ENCODE results near the gene KRTAP10-1. TPM values are rescaled to one million over a fixed set of nuclear protein-coding genes. Genes with fewer than 3 reads are reported as not detected.

Gene KRTAP10-1
- total RNA-seq, 4 donors from 2014 or later, result 0.83 to 8.5 (median 2.6) TPM; not detected in 1

DNA sequence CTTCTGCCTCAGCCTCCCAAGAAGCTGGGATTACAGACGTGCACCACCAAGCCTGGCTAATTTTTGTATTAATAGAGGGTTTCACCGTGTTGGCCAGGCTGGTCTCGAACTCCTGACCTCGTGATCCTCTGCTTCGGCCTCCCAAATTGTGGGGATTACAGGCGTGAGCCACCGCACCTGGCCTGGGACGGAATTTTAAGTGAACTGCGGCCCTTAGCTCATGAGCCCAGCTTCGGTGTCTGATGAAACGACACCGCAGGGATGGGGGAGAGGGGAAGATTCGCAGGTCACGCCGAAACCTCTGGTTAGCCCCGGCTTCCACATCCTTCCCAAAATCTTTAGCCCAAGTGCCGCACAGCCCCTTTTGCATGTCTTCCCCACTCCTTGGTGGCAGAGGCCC lies 45.6 kb downstream of the KRTAP10-1 start:
- WGBS, result 96% methylated on average over 17 of the region's 17 CpGs
- no peak for TF ChIP-seq POLR2A (IDR thresholded peaks at IDR 0.05)
- TF ChIP-seq, protein P1, sequence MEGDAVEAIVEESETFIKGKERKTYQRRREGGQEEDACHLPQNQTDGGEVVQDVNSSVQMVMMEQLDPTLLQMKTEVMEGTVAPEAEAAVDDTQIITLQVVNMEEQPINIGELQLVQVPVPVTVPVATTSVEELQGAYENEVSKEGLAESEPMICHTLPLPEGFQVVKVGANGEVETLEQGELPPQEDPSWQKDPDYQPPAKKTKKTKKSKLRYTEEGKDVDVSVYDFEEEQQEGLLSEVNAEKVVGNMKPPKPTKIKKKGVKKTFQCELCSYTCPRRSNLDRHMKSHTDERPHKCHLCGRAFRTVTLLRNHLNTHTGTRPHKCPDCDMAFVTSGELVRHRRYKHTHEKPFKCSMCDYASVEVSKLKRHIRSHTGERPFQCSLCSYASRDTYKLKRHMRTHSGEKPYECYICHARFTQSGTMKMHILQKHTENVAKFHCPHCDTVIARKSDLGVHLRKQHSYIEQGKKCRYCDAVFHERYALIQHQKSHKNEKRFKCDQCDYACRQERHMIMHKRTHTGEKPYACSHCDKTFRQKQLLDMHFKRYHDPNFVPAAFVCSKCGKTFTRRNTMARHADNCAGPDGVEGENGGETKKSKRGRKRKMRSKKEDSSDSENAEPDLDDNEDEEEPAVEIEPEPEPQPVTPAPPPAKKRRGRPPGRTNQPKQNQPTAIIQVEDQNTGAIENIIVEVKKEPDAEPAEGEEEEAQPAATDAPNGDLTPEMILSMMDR (IDR thresholded peaks at IDR 0.05), result no peak
- TF ChIP-seq POLR2AphosphoS5 (IDR thresholded peaks at IDR 0.05), result no peak
- TF ChIP-seq EP300 (IDR thresholded peaks at IDR 0.05), result no peak
- H3K4me3 ChIP-seq, result no peak overlapping the region
- H3K27me3 ChIP-seq, result peaks cover under 1% of the 10 kb centered on the region
- peaks cover 16% of the 10 kb centered on the region for H3K4me1 ChIP-seq
- no peak for DNase-seq (ENCODE audit: low spot score in 2 of 2)
- no peak overlapping the region for H3K27ac ChIP-seq
- peaks cover 11% of the 10 kb centered on the region for H3K9me3 ChIP-seq
- H3K36me3 ChIP-seq, result no peaks in the 10 kb centered on the region

- 91% methylated on average over 9 of the region's 9 CpGs for WGBS
- TF ChIP-seq EP300 (IDR thresholded peaks at IDR 0.05) (no peak), POLR2A (IDR thresholded peaks at IDR 0.05) (no peak), POLR2AphosphoS5 (IDR thresholded peaks at IDR 0.05) (no peak)
- TF ChIP-seq, protein P1 (IDR thresholded peaks at IDR 0.05), result no peak
- peaks cover 14% of the 10 kb centered on the region for H3K4me1 ChIP-seq
- H3K9me3 ChIP-seq, result peaks cover 11% of the 10 kb centered on the region
- no peaks in the 10 kb centered on the region for H3K36me3 ChIP-seq
- DNase-seq (ENCODE audit: low spot score in 2 of 2), result no peak
- H3K4me3 ChIP-seq, result no peak overlapping the region
- no peak overlapping the region for H3K27ac ChIP-seq
- H3K27me3 ChIP-seq, result no peaks in the 10 kb centered on the region
Observed at GRCh38 chr21:44492567-44493385, 47.2 kb downstream of the KRTAP10-1 start.

- Histone ChIP-seq H3K27me3 (peaks cover 7% of the 10 kb centered on the region), H3K4me3 (no peak overlapping the region), H3K27ac (no peak overlapping the region), H3K4me1 (no peaks in the 10 kb centered on the region), H3K9me3 (peaks cover 11% of the 10 kb centered on the region), H3K36me3 (no peaks in the 10 kb centered on the region)
- TF ChIP-seq EP300 (IDR thresholded peaks at IDR 0.05), result no peak
- TF ChIP-seq POLR2A (IDR thresholded peaks at IDR 0.05), result no peak
- no peak for TF ChIP-seq POLR2AphosphoS5 (IDR thresholded peaks at IDR 0.05)
- TF ChIP-seq, protein P1 (IDR thresholded peaks at IDR 0.05), result no peak
- 90% methylated on average over 9 of the region's 9 CpGs for WGBS
- DNase-seq (ENCODE audit: low spot score in 2 of 2), result no peak
Observed at GRCh38 chr21:44490816-44491215, 49.2 kb downstream of the KRTAP10-1 start.

GRCh38 chr21:44490405-44490804 lies 49.6 kb downstream of the KRTAP10-1 start:
- 96% methylated on average over 19 of the region's 19 CpGs for WGBS
- H3K27ac ChIP-seq, result no peak overlapping the region
- no peak for TF ChIP-seq POLR2A (IDR thresholded peaks at IDR 0.05)
- no peak for TF ChIP-seq POLR2AphosphoS5 (IDR thresholded peaks at IDR 0.05)
- no peak for TF ChIP-seq EP300 (IDR thresholded peaks at IDR 0.05)
- TF ChIP-seq, protein P1 (IDR thresholded peaks at IDR 0.05), result no peak

GRCh38 chr21:44489962-44490361 lies 50.0 kb downstream of the KRTAP10-1 start:
- Histone ChIP-seq H3K9me3 (peaks cover 11% of the 10 kb centered on the region), H3K27ac (no peak overlapping the region), H3K4me3 (no peak overlapping the region), H3K36me3 (no peaks in the 10 kb centered on the region), H3K27me3 (peaks cover 9% of the 10 kb centered on the region), H3K4me1 (no peaks in the 10 kb centered on the region)
- no peak for DNase-seq (ENCODE audit: low spot score in 2 of 2)
- TF ChIP-seq EP300 (IDR thresholded peaks at IDR 0.05) (no peak), POLR2AphosphoS5 (IDR thresholded peaks at IDR 0.05) (no peak), POLR2A (IDR thresholded peaks at IDR 0.05) (no peak)
- TF ChIP-seq, protein P1 (IDR thresholded peaks at IDR 0.05), result no peak
- WGBS, result 45% methylated on average over 7 of the region's 7 CpGs

More at GRCh38 chr21:44490405-44490804, 49.6 kb downstream of the KRTAP10-1 start:
- Histone ChIP-seq H3K4me3 (no peak overlapping the region), H3K4me1 (no peaks in the 10 kb centered on the region), H3K27me3 (peaks cover 9% of the 10 kb centered on the region), H3K9me3 (peaks cover 11% of the 10 kb centered on the region), H3K36me3 (no peaks in the 10 kb centered on the region)
- no peak for DNase-seq (ENCODE audit: low spot score in 2 of 2)
